ENCODE measurements around the gene NWD2. TPM values are rescaled to one million over a fixed set of nuclear protein-coding genes. Genes with fewer than 3 reads are reported as not detected.

Gene NWD2
- total RNA-seq, 1 experiment from 2014 or later, result not detected

- H3K14ac ChIP-seq (ENCODE audit: insufficient read depth, low read length), result no peak overlapping the region
- H3K4me2 ChIP-seq (ENCODE audit: insufficient read depth, insufficient read length, low read length), result no peak overlapping the region
- no peak overlapping the region for H3K56ac ChIP-seq (ENCODE audit: insufficient read length, low read depth, low read length)
- no peak overlapping the region for H4K8ac ChIP-seq (replicated peaks; ENCODE audit: insufficient read length, low read depth, low read length)
- no peak for DNase-seq
- Mint-ChIP-seq H3K9me3 (0 out of 5 replicates have a peak, but pooled peaks cover 0 to under 1% of the 10 kb centered on the region in 2 experiments), H3K4me1 (no peaks in the 10 kb centered on the region), H3K4me3 (no peak overlapping the region), H3K27me3 (ENCODE audit: low read depth) (no peaks in the 10 kb centered on the region; the same call in 1 of the 2 replicates), H3K36me3 (ENCODE audit: insufficient read depth in 1 of 3, low read depth in 3 of 3) (no peaks in the 10 kb centered on the region; a peak in 2 of 7 replicates), H3K27ac (no peak overlapping the region)
- no peak overlapping the region for H2AFZ ChIP-seq (ENCODE audit: low read length)
- no peak overlapping the region for H2BK12ac ChIP-seq (ENCODE audit: insufficient read length, low read depth, low read length)
- no peak overlapping the region for H3K23ac ChIP-seq (ENCODE audit: insufficient read length, low read depth, low read length)
- H3K27ac ChIP-seq (ENCODE audit: insufficient read length, low read depth, low read length), result no peak overlapping the region
- H3K9me3 ChIP-seq (ENCODE audit: control insufficient read depth, low read depth, low read length), result no peaks in the 10 kb centered on the region
- no peak overlapping the region for H3T11ph ChIP-seq (ENCODE audit: low read length)
- H3K9ac ChIP-seq (ENCODE audit: extremely low read depth, insufficient read length, low read length), result no peak overlapping the region
- no peak overlapping the region for H3K18ac ChIP-seq (ENCODE audit: insufficient read length, low read depth, low read length)
- H3K27me3 ChIP-seq (ENCODE audit: insufficient read depth, low read length), result no peaks in the 10 kb centered on the region
- no peak overlapping the region for H4K91ac ChIP-seq (ENCODE audit: insufficient read length, low read depth, low read length)
- no peak overlapping the region for H3K4ac ChIP-seq (ENCODE audit: low read depth, low read length)
- no peak overlapping the region for H2AK5ac ChIP-seq (ENCODE audit: insufficient read length, low read length)
- H3K4me1 ChIP-seq (ENCODE audit: insufficient read depth, low read length), result no peaks in the 10 kb centered on the region
- no peak overlapping the region for H2BK20ac ChIP-seq (ENCODE audit: low read depth, low read length, poor library complexity, severe bottlenecking)
- H2BK120ac ChIP-seq (ENCODE audit: low read depth, low read length, poor library complexity, severe bottlenecking), result no peak overlapping the region
- no peaks in the 10 kb centered on the region for H3K79me2 ChIP-seq (ENCODE audit: insufficient read depth, low read length)
- H4K20me1 ChIP-seq (ENCODE audit: control insufficient read depth, insufficient read depth, insufficient read length), result no peaks in the 10 kb centered on the region
- H3K79me1 ChIP-seq (ENCODE audit: insufficient read depth, low read depth, low read length, poor library complexity, severe bottlenecking), result no peaks in the 10 kb centered on the region
- H2BK15ac ChIP-seq (ENCODE audit: low read depth, low read length), result no peak overlapping the region
- H4K5ac ChIP-seq (ENCODE audit: insufficient read length, low read depth, low read length), result no peak overlapping the region
- H2BK5ac ChIP-seq (ENCODE audit: insufficient read length, low read length), result no peak overlapping the region
- TF ChIP-seq CTCF (conservative IDR thresholded peaks at IDR 0.05), result no peak
- no peaks in the 10 kb centered on the region for H3K23me2 ChIP-seq (ENCODE audit: insufficient read length, low read depth, low read length, poor library complexity, severe bottlenecking)
- no CpG with 5 or more reads among the region's 3 CpGs for WGBS (ENCODE audit: extremely low coverage, insufficient read length, low lambda C conversion rate)
Observed at GRCh38 chr4:37477126-37477525, 232.6 kb downstream of the NWD2 start.

Measured in H9 (cell line).